SU-DHL-6 (cell line): ENCODE data around the gene CCDC167.
A peak's percentile ranks its signal among the peaks of the same experiment; 100 is the strongest.

Source experiments
- H2AFZ ChIP-seq: fragments of 200-600 bp; sonication (generic); 2 replicates; pipeline ENCODE4 v1.6.1; 2014; ENCODE audit warnings: low read depth, mild to moderate bottlenecking, moderate library complexity, mixed read lengths, antibody characterized with exemption, low read length; ENCODE audit not compliant: severe bottlenecking
- H3F3A ChIP-seq: fragments of 200-600 bp; shearing (Covaris generic); 2 replicates; pipeline ENCODE4 v1.6.0; 2016; ENCODE audit warnings: antibody characterized with exemption, mild to moderate bottlenecking; ENCODE audit not compliant: insufficient read depth
- H3K27ac ChIP-seq: fragments of 200-600 bp; sonication (generic); 2 replicates; pipeline ENCODE4 v1.5.1; 2016; ENCODE audit warnings: low read depth, mild to moderate bottlenecking, low read length, moderate library complexity, mixed read lengths
- H3K27me3 ChIP-seq: fragments of 200-600 bp; sonication (generic), shearing (Covaris generic); 2 replicates; pipeline ENCODE4 v1.6.0; 2014; ENCODE audit warnings: mild to moderate bottlenecking, low read length
- H3K36me3 ChIP-seq: fragments of 200-600 bp; sonication (generic); 2 replicates; pipeline ENCODE4 v1.6.1; 2014; ENCODE audit warnings: mild to moderate bottlenecking, low read length, mixed read lengths
- H3K4me2 ChIP-seq: fragments of 300-600, 200-600 bp; shearing (Covaris generic), sonication (generic); 2 replicates; pipeline ENCODE4 v1.6.0; 2014; ENCODE audit warnings: low read length, low read depth, mild to moderate bottlenecking; ENCODE audit not compliant: poor library complexity, severe bottlenecking
- H3K4me3 ChIP-seq: fragments of 200-600 bp; sonication (generic); 2 replicates; pipeline ENCODE4 v1.5.1; 2014; ENCODE audit warnings: antibody characterized with exemption, low read length, mild to moderate bottlenecking, mixed read lengths; ENCODE audit not compliant: insufficient read depth, poor library complexity, severe bottlenecking
- H3K79me2 ChIP-seq: fragments of 200-600 bp; sonication (generic); 2 replicates; pipeline ENCODE4 v1.6.1; 2014; ENCODE audit warnings: mild to moderate bottlenecking, low read length, moderate library complexity; ENCODE audit not compliant: insufficient read depth
- H3K9ac ChIP-seq: fragments of 200-600 bp; sonication (generic); 2 replicates; pipeline ENCODE4 v1.7.0; 2014; ENCODE audit warnings: mild to moderate bottlenecking, low read length
- H3K9me2 ChIP-seq: fragments of 200-600 bp; sonication (generic); replicated peaks from 2 replicates; pipeline ENCODE4 v1.6.1; 2014; ENCODE audit warnings: low read length; ENCODE audit not compliant: insufficient read depth
- H3K9me3 ChIP-seq: fragments of 200-600 bp; sonication (generic); 2 replicates; pipeline ENCODE4 v1.6.1; 2014; ENCODE audit warnings: low read length, mixed read lengths; ENCODE audit not compliant: insufficient read depth
- H4K20me1 ChIP-seq: fragments of 200-600 bp; sonication (generic); 2 replicates; pipeline ENCODE4 v1.6.1; 2014; ENCODE audit warnings: low read depth, mild to moderate bottlenecking, antibody characterized with exemption, low read length, moderate library complexity, mixed read lengths
- EZH2phosphoT487 ChIP-seq: fragments of 200-600 bp; sonication (generic), shearing (Covaris generic); conservative IDR thresholded peaks from 2 replicates; pipeline ENCODE4 v1.6.1; 2018; ENCODE audit warnings: mild to moderate bottlenecking, antibody characterized with exemption, low read length, moderate library complexity, mixed read lengths
- TF ChIP-seq, protein P1 (sequence below): fragments of 200-600 bp; sonication (generic); IDR thresholded peaks from one replicate; pipeline ENCODE4 v1.5.1; 2017; ENCODE audit warnings: antibody characterized with exemption, mild to moderate bottlenecking, low read length, moderate library complexity; ENCODE audit not compliant: insufficient read depth, poor library complexity, severe bottlenecking

Gene CCDC167

DNA sequence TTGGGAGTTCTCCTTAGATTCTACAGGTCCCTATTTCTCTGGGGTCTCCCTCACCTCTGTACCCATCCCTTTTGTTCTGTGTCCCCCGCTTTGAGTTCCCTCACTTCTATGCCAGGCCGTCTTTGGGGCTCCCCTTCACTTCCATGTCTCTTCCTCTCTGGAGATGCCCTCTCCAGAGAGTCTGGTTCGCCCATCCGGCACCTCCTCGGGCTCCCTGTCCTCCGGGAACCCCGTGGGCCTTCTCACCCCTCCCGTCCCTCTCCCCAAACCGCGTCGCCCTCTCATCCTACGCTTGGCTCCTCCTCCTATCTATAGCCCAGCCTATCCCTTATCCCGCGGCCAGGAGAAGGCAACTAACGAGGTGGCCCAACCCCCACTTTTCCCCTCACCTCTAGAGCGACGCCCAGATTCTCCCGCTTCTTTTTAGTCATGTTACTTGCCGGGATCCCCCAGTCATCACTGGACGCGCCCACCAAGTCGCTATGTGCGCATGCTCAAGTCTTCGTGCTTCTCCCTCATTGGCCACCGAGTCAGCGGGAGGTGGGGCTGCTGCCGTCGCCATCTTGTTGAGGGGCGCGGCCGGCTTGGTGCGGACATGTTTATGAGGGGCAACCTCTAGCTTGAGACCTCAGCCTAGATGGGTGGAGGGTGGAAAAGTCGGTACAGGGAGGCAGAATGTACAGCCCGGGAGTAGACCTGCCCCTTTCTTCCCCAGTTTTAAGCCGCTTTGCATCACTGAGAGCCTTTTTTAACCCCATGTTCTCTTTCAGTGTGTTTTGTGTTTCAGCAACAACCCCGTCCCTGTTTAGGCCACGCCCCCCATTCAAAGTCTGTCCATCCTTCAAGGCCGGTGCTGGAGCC is at the start of gene CCDC167:
Gene CCDC167 (minus strand): TSS at position 461 of the 861 bp plus-strand sequence. CDS start 30 bp downstream, at position 431.
- H3K27ac ChIP-seq: peak within 1 kb of the TSS; percentile 52
- peak within 1 kb of the TSS; percentile 90 for H3K9ac ChIP-seq
- H4K20me1 ChIP-seq: no peaks in the 10 kb centered on the region
- H3F3A ChIP-seq: 0 out of 2 replicates have a peak, but pooled peaks cover 4% of the 10 kb centered on the region
- H3K4me2 ChIP-seq: peak within 1 kb of the TSS; percentile 93
- H3K9me3 ChIP-seq: no peaks in the 10 kb centered on the region
- H3K79me2 ChIP-seq: peaks cover 47% of the 10 kb centered on the region
- TF ChIP-seq, protein P1, sequence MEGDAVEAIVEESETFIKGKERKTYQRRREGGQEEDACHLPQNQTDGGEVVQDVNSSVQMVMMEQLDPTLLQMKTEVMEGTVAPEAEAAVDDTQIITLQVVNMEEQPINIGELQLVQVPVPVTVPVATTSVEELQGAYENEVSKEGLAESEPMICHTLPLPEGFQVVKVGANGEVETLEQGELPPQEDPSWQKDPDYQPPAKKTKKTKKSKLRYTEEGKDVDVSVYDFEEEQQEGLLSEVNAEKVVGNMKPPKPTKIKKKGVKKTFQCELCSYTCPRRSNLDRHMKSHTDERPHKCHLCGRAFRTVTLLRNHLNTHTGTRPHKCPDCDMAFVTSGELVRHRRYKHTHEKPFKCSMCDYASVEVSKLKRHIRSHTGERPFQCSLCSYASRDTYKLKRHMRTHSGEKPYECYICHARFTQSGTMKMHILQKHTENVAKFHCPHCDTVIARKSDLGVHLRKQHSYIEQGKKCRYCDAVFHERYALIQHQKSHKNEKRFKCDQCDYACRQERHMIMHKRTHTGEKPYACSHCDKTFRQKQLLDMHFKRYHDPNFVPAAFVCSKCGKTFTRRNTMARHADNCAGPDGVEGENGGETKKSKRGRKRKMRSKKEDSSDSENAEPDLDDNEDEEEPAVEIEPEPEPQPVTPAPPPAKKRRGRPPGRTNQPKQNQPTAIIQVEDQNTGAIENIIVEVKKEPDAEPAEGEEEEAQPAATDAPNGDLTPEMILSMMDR: no peak
- no peak for TF ChIP-seq EZH2phosphoT487
- peak within 1 kb of the TSS; percentile 84 for H3K4me3 ChIP-seq
- H3K36me3 ChIP-seq: no peaks in the 10 kb centered on the region
- H3K27me3 ChIP-seq: no peaks in the 10 kb centered on the region
- H2AFZ ChIP-seq: peak within 1 kb of the TSS; percentile 87
- H3K9me2 ChIP-seq: no peaks in the 10 kb centered on the region

DNA sequence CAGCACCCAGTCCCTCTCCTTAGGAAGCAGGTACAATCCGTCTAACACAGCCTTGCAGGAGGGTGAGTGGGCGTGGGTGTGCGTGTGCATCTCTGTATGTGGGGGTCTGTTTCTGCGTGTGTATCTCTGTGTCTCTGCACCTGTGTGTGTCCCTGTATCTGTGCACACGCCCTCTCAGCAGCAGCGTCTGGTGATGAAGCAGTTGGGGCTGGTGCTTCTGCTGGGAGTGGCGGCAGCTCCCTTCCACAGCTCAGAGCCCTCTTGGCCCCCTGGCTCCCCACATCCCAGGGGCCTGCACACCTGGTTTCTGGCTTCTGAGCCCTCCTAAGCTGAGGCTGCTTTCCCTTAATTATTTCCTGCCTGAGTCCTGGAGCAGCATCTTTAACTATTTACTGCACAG is 49.5 kb upstream of the CCDC167 start:
- Histone ChIP-seq H2AFZ (no peak overlapping the region), H3K4me3 (no peak overlapping the region), H3K9me3 (no peaks in the 10 kb centered on the region), H3K27me3 (no peaks in the 10 kb centered on the region; the same call in 1 of the 2 replicates), H3K36me3 (no peaks in the 10 kb centered on the region), H3K4me2 (no peak overlapping the region), H3K9me2 (no peaks in the 10 kb centered on the region), H3K27ac (no peak overlapping the region), H3F3A (no peaks in the 10 kb centered on the region), H3K79me2 (no peaks in the 10 kb centered on the region), H3K9ac (no peak overlapping the region), H4K20me1 (no peaks in the 10 kb centered on the region)
- no peak for TF ChIP-seq EZH2phosphoT487
- TF ChIP-seq, protein P1: no peak

DNA sequence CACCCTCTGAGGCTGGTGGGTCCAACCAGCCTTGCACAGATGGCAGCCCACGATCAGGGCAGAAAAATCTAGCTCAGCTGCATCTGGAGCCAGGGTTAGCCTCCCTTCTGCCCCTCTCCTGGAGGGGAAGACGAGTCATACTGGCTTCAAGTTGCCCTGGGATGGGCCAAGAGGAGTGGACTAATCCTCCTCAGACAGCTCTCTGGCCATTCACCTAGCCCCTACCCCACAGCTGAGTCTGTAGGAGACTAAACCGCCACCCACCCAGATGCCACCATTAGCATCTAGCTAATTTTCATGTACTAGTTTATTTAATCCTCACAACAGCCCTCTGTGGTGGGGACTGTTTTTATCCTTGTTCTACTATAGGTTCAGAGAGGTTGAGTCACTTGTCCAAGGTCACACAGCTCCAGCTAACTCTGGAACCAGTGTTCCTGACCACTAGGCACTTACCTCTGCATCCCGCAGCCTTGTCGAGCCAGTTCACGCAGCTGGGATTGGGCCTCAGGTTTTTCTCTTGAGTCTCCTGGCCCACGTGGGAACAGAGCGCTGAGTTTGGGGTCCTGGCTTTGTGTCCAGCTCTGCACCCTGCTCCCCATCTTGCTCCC is 48.5 kb upstream of the CCDC167 start:
- Histone ChIP-seq H3K36me3 (no peaks in the 10 kb centered on the region), H3K27ac (no peak overlapping the region), H3K9me2 (no peaks in the 10 kb centered on the region), H3K9me3 (no peaks in the 10 kb centered on the region), H3K4me2 (no peak overlapping the region), H3K9ac (no peak overlapping the region), H3K4me3 (no peak overlapping the region), H3K79me2 (no peaks in the 10 kb centered on the region), H3K27me3 (no peaks in the 10 kb centered on the region), H3F3A (no peaks in the 10 kb centered on the region), H2AFZ (no peak overlapping the region), H4K20me1 (no peaks in the 10 kb centered on the region)
- TF ChIP-seq EZH2phosphoT487: no peak
- TF ChIP-seq, protein P1: no peak
